Pancreas (tissue), 10 donors: ENCODE results near the gene MRPL44. TPM values are rescaled to one million over a fixed set of nuclear protein-coding genes. Genes with fewer than 3 reads are reported as not detected.

ENCODE experiments used
- ATAC-seq, 4 donors: fragments of 200-7000 bp; cut with Tn5 transposase; one replicate each; pipeline versions ENCODE4 v1.8.0 to v1.9.1; 2020; ENCODE audit warnings: mild to moderate bottlenecking in 4 of 4, moderate library complexity in 4 of 4
- DNase-seq, 6 donors: peaks; one replicate each; pipeline ENCODE4 v3.0.0-alpha.2; 2020
- FAIRE-seq: peaks from 2 replicates; lab custom pipeline; 2012; peaks lifted over from hg19 to GRCh38; lab: Jason Lieb, UNC
- H3K27ac ChIP-seq, 4 donors: fragments of 200-600 bp; sonication (generic); 1 replicate in 3 of 4; 2 replicates in 1 of 4; pipeline versions ENCODE4 v1.5.0 to v1.8.0; 2020
- H3K27me3 ChIP-seq, 4 donors: fragments of 200-600 bp; one replicate each; pipeline ENCODE4 v1.8.0; 2021
- H3K36me3 ChIP-seq, 3 donors: fragments of 200-600 bp; sonication (generic) in 1 of 3; one replicate each; pipeline versions ENCODE4 v1.5.0 to v1.8.0; 2020 to 2021
- H3K4me1 ChIP-seq, 3 donors: fragments of 200-600 bp; one replicate each; pipeline ENCODE4 v1.8.0; 2021
- H3K4me3 ChIP-seq, 4 donors: fragments of 200-600 bp; sonication (generic) in 2 of 4; one replicate each; pipeline versions ENCODE4 v1.5.0 to v1.8.0; 2020 to 2021
- H3K9me3 ChIP-seq, 4 donors: fragments of 200-600 bp; one replicate each; pipeline ENCODE4 v1.8.0; 2021
- CTCF ChIP-seq, 4 donors: fragments of 200-600 bp; sonication (generic) in 3 of 4; IDR thresholded peaks; one replicate each; pipeline versions ENCODE4 v1.5.0 to v1.8.0; 2021; ENCODE audit warnings: antibody characterized with exemption in 4 of 4
- WGBS, 2 donors: extraction: QIAGEN DNeasy Blood & Tissue Kit; methylation state at CpG; one replicate each; pipeline ENCODE4 v1.1.7; 2013; 5-methylcytosine and 5-hydroxymethylcytosine counted together
- intact Hi-C, 3 donors: fragments of 100-400 bp; cut with DNase I; formaldehyde crosslinking; loops; one replicate each; pipeline versions ENCODE4 v1.11.1 to v1.14.2; 2022
- polyA plus RNA-seq, 2 donors: library from polyadenylated mRNA; stranded (reverse); fragments of 200-250 nt; gene quantifications; one replicate each; pipeline ENCODE4 v1.2.3, GENCODE V29; 2013
- total RNA-seq, 6 donors: library from RNA; stranded (reverse); fragmentation: NEBNext Ultra II Directional in 4 of 6; extraction: Animal tissue kit (Norgen Biotek cat#: 25700) in 4 of 6; gene quantifications; one replicate each; pipeline versions ENCODE4 v1.2.1 to v1.2.4, GENCODE V29; 2021 to 2023
- donor health status: healthy with polysubstance abuse.
- donor health status: DM: no; HTN: no; CAD: no; lungs with moderate emphysema.
- donor health status: DM: no; HTN: no; CAD: no.
- donor health status: control.
- donor health status: control.
- donor health status: Bipolar disorder and iron deficiency.
- donor health status: DM: yes; HTN: yes; CAD: no.
- donor health status: DM: no; HTN: no; CAD: no.
- donor health status: DM: no; HTN: no; CAD: no.
- donor health status: DM: yes; HTN: yes; CAD: no.

MRPL44 gene
- total and polyA plus RNA-seq, 8 donors: 5.9 to 12.7 (median 9.6) TPM

GRCh38 chr2:223952280-223952968, 4.8 kb upstream of the MRPL44 start:
- no peaks in the 10 kb centered on the region for H3K27me3 ChIP-seq
- WGBS, 2 donors: 80 to 84% methylated on average over 6 of the region's 6 CpGs
- TF ChIP-seq CTCF (IDR thresholded peaks at IDR 0.05): no peak
- H3K27ac ChIP-seq: no peak overlapping the region
- DNase-seq: no peak
- no peak overlapping the region for H3K4me3 ChIP-seq
- peaks cover 0 to 9% (median 5%) of the 10 kb centered on the region in 3 donors for H3K4me1 ChIP-seq
- ATAC-seq: no peak
- FAIRE-seq: no peak
- H3K36me3 ChIP-seq: no peaks in the 10 kb centered on the region
- H3K9me3 ChIP-seq: no peaks in the 10 kb centered on the region
- intact Hi-C loops: no loop called here

- DNase-seq (no peak), FAIRE-seq (no peak), ATAC-seq (no peak)
- intact Hi-C loops: no loop called here
- H3K9me3 ChIP-seq: no peaks in the 10 kb centered on the region
- H3K27me3 ChIP-seq: no peaks in the 10 kb centered on the region
- H3K36me3 ChIP-seq: no peaks in the 10 kb centered on the region
- no peak overlapping the region for H3K4me3 ChIP-seq
- no peak overlapping the region for H3K27ac ChIP-seq
- 75 to 84% methylated on average over 3 of the region's 3 CpGs for WGBS, 2 donors
- H3K4me1 ChIP-seq: peaks cover 7 to 24% (median 16%) of the 10 kb centered on the region in 3 donors
- TF ChIP-seq CTCF (IDR thresholded peaks at IDR 0.05): no peak
These were observed 2.9 kb upstream of the MRPL44 start for GRCh38 chr2:223954401-223954800.

- no peak overlapping the region for H3K4me3 ChIP-seq
- no peak for DNase-seq
- intact Hi-C loops: no loop called here
These were observed 963 bp upstream of the MRPL44 start for GRCh38 chr2:223956300-223956699.

GRCh38 chr2:223959688-223960087, 2.4 kb downstream of the MRPL44 start:
- Histone ChIP-seq H3K27ac (peak overlapping the region in 1 of 4 donors; percentile 10), H3K4me3 (no peak overlapping the region), H3K36me3 (peaks cover 0 to 5% (median 4%) of the 10 kb centered on the region in 3 donors), H3K27me3 (no peaks in the 10 kb centered on the region), H3K4me1 (peaks cover 26 to 57% (median 43%) of the 10 kb centered on the region in 3 donors), H3K9me3 (no peaks in the 10 kb centered on the region)
- no peak for TF ChIP-seq CTCF (IDR thresholded peaks at IDR 0.05)
- ATAC-seq (peak; percentile 32 to 48 (median 46)), DNase-seq (peak in 3 of 6 donors; percentile 33 to 59 (median 40)), FAIRE-seq (no peak)
- WGBS, 2 donors: 23% methylated on average over 5 of the region's 5 CpGs
- intact Hi-C loops: no loop called here

More at GRCh38 chr2:223956300-223956699, 963 bp upstream of the MRPL44 start:
- H3K9me3 ChIP-seq: no peaks in the 10 kb centered on the region
- H3K36me3 ChIP-seq: peaks cover 0 to 5% (median 0%) of the 10 kb centered on the region in 3 donors
- no peaks in the 10 kb centered on the region for H3K27me3 ChIP-seq
- H3K27ac ChIP-seq: peak overlapping the region in 2 of 4 donors; percentile 76 to 78
- H3K4me1 ChIP-seq: peaks cover 24 to 39% (median 34%) of the 10 kb centered on the region in 3 donors
- FAIRE-seq (no peak), ATAC-seq (no peak)
- no peak for TF ChIP-seq CTCF (IDR thresholded peaks at IDR 0.05)
- WGBS, 2 donors: 96% methylated on average over 4 of the region's 4 CpGs

- peaks cover 0 to 11% (median 0%) of the 10 kb centered on the region in 3 donors for H3K4me1 ChIP-seq
- FAIRE-seq (no peak), ATAC-seq (no peak), DNase-seq (no peak)
- H3K27me3 ChIP-seq: no peaks in the 10 kb centered on the region
- no peaks in the 10 kb centered on the region for H3K9me3 ChIP-seq
- intact Hi-C loops: no loop called here
- 82 to 84% methylated on average over 2 of the region's 2 CpGs for WGBS, 2 donors
- peaks cover 0 to 19% (median 0%) of the 10 kb centered on the region in 3 donors for H3K36me3 ChIP-seq
- H3K4me3 ChIP-seq: no peak overlapping the region
- H3K27ac ChIP-seq: no peak overlapping the region
- no peak for TF ChIP-seq CTCF (IDR thresholded peaks at IDR 0.05)
These were observed 10.7 kb downstream of the MRPL44 start for GRCh38 chr2:223967981-223968380.
